Gastroesophageal sphincter (tissue), 3 donors: ENCODE data around the gene GRK7.

Experiments used
- CTCF ChIP-seq, 4 experiments: fragments of 200-600 bp in 2 of 4; fragments of 450-650 bp in 2 of 4; sonication (generic) in 1 of 4; IDR thresholded peaks; one replicate each; pipeline ENCODE4 v1.5.1; 2017 to 2019; ENCODE audit warnings: antibody characterized with exemption in 4 of 4, mild to moderate bottlenecking in 2 of 4, moderate library complexity in 2 of 4
- EP300 ChIP-seq: sonication (generic); formaldehyde crosslinking; IDR thresholded peaks from one replicate; pipeline ENCODE4 v1.6.1; 2017; ENCODE audit warnings: antibody characterized with exemption, mild to moderate bottlenecking
- POLR2A ChIP-seq, 2 donors: fragments of 450-650 bp; IDR thresholded peaks; one replicate each; pipeline ENCODE4 v1.6.1; 2017; ENCODE audit warnings: antibody characterized with exemption in 2 of 2, mild to moderate bottlenecking in 2 of 2, moderate library complexity in 1 of 2
- POLR2AphosphoS5 ChIP-seq: sonication (generic); formaldehyde crosslinking; IDR thresholded peaks from one replicate; pipeline ENCODE4 v1.6.1; 2017; ENCODE audit warnings: antibody characterized with exemption

- TF ChIP-seq EP300 (no peak), POLR2AphosphoS5 (no peak), CTCF (IDR thresholded peaks at IDR 0.05) (no peak), POLR2A (IDR thresholded peaks at IDR 0.05) (no peak)
Observed at GRCh38 chr3:141808586-141808985, 45.4 kb downstream of the GRK7 start.
